T-helper 2 cell treated with Interferon-gamma antibody and Interleukin-4, amounts not matched to agents 5 μg/mL and 100 μg/mL, for 36 hours (primary cell): ENCODE data around the gene WDR76.

ENCODE experiments used
- DNase-seq: peaks from one replicate; pipeline ENCODE4 v3.0.0; 2021; ENCODE audit warnings: low spot score
- H3K27ac Mint-ChIP-seq: one replicate; pipeline ENCODE4 v1.8.0; 2021; ENCODE audit warnings: mild to moderate bottlenecking, mixed read lengths
- H3K27me3 Mint-ChIP-seq: one replicate; pipeline ENCODE4 v1.8.0; 2021; ENCODE audit warnings: low read depth, mixed read lengths
- H3K36me3 Mint-ChIP-seq: one replicate; pipeline ENCODE4 v1.8.0; 2021; ENCODE audit warnings: low read depth, mixed read lengths
- H3K4me1 Mint-ChIP-seq: one replicate; pipeline ENCODE4 v1.8.0; 2021; ENCODE audit warnings: low read depth, mixed read lengths
- H3K4me3 Mint-ChIP-seq: one replicate; pipeline ENCODE4 v1.8.0; 2022; ENCODE audit warnings: mild to moderate bottlenecking, moderate library complexity, mixed read lengths
- H3K9me3 Mint-ChIP-seq: one replicate; pipeline ENCODE4 v1.8.0; 2021; ENCODE audit warnings: mixed read lengths

WDR76 gene

DNA sequence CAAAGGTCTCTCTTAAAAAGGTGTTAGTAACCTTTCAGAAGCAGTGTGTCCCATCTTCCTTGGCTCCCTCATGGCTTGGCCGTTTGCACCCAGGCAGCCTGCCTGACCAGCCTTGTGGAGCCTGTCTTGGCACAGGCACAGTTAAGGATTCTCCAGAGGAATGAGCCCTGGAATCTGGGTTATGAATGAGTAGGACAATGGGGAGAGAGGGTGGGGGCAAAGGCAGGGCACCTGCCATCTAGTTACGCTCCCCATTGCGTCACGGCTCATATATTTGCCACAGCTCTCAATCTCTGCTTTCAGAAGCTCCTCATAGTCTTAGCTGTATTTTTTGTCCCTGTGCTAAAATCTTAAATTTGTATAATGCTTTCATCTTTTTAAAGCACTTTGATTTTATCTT lies 50.6 kb downstream of the WDR76 start:
- Mint-ChIP-seq H3K4me3 (no peak overlapping the region), H3K27me3 (no peaks in the 10 kb centered on the region), H3K4me1 (no peaks in the 10 kb centered on the region), H3K9me3 (no peaks in the 10 kb centered on the region), H3K27ac (no peak overlapping the region), H3K36me3 (peaks cover 41% of the 10 kb centered on the region)
- DNase-seq = no peak

DNA sequence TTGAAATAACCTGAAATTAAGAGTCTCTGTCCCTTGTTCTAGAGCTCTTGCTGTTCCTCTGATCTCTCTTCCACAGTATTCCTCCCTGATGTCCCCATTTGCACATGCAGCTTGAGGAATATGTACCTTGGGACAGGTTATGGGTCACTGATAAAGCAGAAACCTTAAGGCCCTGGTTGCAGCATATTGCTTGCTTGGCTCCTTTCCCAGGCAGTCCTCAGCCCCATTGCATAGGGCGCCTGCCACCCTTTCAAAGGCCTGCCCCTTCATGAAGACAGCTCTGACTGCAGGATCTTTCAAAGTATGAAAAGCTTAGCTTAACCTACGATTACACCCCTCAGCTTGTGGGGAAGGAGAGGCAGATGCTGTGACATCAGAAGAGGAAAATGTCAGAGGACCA lies 51.6 kb downstream of the WDR76 start:
- H3K27ac Mint-ChIP-seq = no peak overlapping the region
- no peak for DNase-seq
- no peaks in the 10 kb centered on the region for H3K27me3 Mint-ChIP-seq
- peaks cover 41% of the 10 kb centered on the region for H3K36me3 Mint-ChIP-seq
- H3K9me3 Mint-ChIP-seq = no peaks in the 10 kb centered on the region
- H3K4me1 Mint-ChIP-seq = no peaks in the 10 kb centered on the region
- no peak overlapping the region for H3K4me3 Mint-ChIP-seq

DNA sequence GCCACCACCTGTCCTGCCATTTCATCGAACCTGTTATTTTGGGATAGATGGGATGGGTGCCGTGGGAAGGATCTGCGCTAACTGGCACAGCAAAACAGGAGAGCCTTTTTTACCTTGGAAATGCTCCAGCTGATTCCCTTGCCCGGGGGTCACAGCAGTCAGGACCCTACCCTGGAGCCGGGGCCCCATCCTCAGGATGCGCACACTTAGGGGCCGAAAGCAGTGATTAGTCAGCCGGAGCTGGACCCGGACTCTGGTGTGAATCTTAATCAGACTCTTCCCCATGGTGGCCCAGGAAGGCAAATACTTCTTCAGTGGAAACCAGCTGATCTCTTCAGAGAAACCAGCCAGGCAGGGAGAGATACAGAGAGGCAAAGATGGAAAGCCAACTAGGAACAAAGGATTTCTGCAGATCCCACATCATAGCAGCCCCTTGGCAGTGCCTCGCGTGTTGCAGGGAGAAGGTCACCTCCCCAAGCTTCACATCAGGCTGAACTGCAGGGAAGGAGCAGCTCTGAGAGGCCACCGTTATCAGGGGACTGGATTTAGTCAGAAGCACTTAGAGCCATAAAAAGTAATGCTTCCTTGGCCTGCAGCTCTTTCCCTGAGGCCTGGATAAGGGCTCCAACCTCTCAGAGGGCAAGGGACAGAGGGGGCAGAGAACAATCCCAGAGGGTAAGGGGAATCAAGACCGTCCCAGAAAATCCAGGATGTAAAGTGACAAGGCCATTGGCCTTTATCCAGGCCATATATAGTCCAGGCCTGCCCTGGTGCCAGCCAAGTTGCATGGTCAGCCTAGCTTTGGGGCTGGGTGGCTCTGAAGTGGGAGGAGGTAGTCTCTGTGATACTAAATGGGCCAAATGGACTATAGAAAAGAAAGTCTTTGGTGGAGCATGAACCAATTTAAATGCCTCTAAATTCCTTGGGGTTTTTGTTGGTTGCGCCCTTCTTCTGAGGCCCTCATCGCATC lies 52.9 kb downstream of the WDR76 start:
- Mint-ChIP-seq H3K4me1 (peaks cover 1% of the 10 kb centered on the region), H3K27ac (no peak overlapping the region), H3K27me3 (no peaks in the 10 kb centered on the region), H3K9me3 (no peaks in the 10 kb centered on the region), H3K4me3 (no peak overlapping the region), H3K36me3 (peaks cover 43% of the 10 kb centered on the region)
- no peak for DNase-seq

DNA sequence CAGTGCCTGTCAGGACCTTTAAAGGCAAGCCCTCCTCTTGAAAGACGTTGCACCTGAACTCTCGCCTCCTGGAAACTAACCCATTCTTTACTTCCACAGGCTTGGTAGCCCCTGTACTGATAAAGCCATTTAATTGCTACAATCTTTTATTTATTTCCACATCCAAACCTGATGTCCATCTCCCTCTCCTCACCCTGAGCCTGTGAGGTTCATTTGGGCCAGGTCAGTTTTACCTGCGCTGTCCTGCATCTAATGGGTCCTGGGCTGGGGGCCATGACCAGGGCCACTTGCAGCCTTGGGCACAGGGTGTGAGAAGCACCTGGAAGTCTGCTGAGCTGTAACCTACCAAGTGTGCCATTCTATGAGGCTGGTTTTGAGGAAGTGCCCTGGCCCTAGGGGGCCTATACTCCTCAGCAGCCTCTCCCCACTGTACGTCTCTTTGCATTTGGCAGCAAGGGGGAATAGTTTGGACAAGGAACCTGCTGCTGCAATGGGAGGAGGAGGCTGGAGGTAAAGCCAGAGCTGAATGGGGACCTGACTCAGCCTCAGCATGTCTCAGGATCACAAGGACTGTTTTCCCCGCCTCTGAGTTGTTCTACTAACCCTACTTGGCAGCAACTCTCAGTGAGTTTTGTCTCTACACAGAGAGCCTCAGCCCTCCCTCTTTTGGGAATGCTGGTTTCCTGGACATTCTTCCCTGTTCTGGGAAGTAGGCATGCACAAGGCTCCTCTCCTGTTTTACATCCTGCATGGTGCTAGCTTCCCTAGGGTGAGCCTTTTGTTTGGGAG lies 53.8 kb downstream of the WDR76 start:
- H3K27ac Mint-ChIP-seq = no peak overlapping the region
- H3K4me3 Mint-ChIP-seq = no peak overlapping the region
- DNase-seq = no peak
- peaks cover 44% of the 10 kb centered on the region for H3K36me3 Mint-ChIP-seq
- peaks cover 4% of the 10 kb centered on the region for H3K4me1 Mint-ChIP-seq
- H3K27me3 Mint-ChIP-seq = no peaks in the 10 kb centered on the region
- H3K9me3 Mint-ChIP-seq = no peaks in the 10 kb centered on the region

DNA sequence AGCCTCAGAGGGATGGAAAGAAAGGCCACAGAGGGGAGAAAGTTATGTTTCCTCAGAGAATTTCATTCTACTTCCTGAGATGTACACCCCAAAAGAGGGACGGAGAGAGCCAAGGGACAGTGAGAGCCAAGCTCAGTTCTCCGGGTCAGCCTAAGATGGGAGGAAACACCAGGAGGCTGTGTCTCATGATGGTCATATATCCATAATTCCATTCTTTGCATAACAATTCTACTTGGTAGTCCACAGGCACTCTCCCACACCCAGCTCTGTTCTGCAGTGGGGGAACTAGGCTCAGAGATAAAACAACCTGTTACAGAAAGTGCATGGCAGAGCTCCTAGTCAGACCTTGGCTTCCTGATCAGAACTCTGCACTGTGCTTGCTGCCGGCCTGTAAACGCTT lies 54.4 kb downstream of the WDR76 start:
- H3K4me1 Mint-ChIP-seq = peaks cover 4% of the 10 kb centered on the region
- no peak overlapping the region for H3K4me3 Mint-ChIP-seq
- H3K9me3 Mint-ChIP-seq = no peaks in the 10 kb centered on the region
- H3K27me3 Mint-ChIP-seq = no peaks in the 10 kb centered on the region
- no peak overlapping the region for H3K27ac Mint-ChIP-seq
- DNase-seq = no peak
- H3K36me3 Mint-ChIP-seq = peaks cover 41% of the 10 kb centered on the region

DNA sequence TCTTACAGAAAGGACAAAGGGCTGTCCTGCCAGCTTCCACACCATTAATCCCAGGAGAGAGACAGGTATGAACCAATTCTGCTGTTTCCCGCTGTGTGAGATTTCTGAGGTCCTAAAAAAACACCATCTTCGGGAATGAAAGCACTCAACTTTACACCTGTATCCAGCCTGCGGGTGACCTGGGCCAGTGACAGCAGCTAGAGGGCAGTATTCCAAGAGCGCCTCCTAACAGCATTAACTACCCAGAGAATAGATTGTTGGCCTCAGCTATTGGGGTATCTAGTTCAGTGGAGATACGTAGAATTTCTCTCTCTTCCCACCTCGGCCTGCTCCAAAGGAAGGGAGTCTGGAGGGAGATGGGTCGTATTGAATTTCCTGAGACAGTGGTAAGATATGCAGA lies 55.1 kb downstream of the WDR76 start:
- Mint-ChIP-seq H3K4me3 (no peak overlapping the region), H3K9me3 (no peaks in the 10 kb centered on the region), H3K4me1 (peaks cover 4% of the 10 kb centered on the region), H3K27ac (no peak overlapping the region), H3K36me3 (peaks cover 35% of the 10 kb centered on the region), H3K27me3 (no peaks in the 10 kb centered on the region)
- DNase-seq = no peak

DNA sequence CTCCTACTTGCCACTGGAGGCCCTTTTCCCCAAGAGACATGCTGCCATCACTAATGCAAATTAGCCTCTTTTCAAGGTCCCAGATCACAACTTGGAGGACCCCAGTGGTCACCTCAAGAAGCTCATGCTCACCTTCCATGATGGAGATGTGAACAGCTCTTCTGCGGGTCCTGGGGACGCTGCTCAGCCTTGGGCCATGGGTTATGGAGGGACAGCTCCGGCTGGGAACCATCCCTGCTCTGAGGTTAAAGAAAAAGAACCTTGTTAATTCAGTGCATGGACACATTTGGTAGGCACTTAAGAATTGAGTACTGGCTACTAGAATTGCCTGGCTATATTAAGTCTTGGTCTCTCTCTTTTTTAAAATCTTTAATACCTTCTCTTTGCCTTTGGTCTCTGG lies 56.8 kb downstream of the WDR76 start:
- Mint-ChIP-seq H3K27ac (peak overlapping the region; percentile 45), H3K9me3 (no peaks in the 10 kb centered on the region), H3K4me3 (no peak overlapping the region), H3K27me3 (no peaks in the 10 kb centered on the region), H3K4me1 (peaks cover 4% of the 10 kb centered on the region), H3K36me3 (peaks cover 33% of the 10 kb centered on the region)
- DNase-seq = no peak

DNA sequence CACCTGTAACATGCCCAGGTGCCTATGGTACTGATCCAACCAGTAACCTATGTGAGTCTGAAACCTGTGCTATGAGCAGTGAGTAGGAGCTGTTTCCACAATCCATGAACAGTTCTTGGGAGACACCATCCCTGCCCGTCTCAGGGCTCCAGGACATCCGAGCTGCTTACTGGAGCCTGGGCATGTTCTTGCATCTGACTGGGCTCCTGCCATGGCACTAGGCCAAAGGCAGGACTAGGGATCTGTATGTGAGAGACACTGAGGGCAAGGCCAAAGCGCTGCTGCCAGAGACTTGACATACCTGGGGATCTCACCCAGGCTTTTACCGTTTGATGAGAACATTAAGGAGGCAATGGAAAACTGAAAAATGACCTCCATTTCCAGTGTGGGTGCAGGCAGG lies 59.8 kb downstream of the WDR76 start:
- no peak overlapping the region for H3K27ac Mint-ChIP-seq
- peaks cover 26% of the 10 kb centered on the region for H3K36me3 Mint-ChIP-seq

DNA sequence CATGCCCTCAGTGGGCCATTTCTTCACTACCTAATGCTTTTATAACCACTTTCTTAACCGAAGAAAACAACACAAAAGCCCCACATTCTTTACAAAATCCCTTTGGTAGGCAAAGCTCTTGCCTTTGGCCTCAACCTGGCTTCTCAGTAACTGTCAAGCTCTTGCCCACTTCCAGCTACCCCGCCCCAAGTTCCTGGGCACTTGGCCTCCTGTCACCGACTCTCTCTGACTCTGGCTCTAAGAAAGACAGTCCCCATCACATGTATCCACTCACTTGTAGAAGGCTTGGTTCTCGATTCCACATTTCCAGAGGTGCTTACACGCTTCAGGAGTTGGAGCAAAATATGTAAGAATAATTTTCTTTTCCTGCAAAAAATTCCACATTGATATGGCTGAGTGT lies 61.1 kb downstream of the WDR76 start:
- DNase-seq = no peak
- Mint-ChIP-seq H3K9me3 (no peaks in the 10 kb centered on the region), H3K4me1 (peaks cover 4% of the 10 kb centered on the region), H3K36me3 (peaks cover 20% of the 10 kb centered on the region), H3K27me3 (no peaks in the 10 kb centered on the region), H3K4me3 (no peak overlapping the region), H3K27ac (no peak overlapping the region)

More for the DNA sequence above, 59.8 kb downstream of the WDR76 start:
- H3K9me3 Mint-ChIP-seq = no peaks in the 10 kb centered on the region
- H3K27me3 Mint-ChIP-seq = no peaks in the 10 kb centered on the region
- peaks cover 4% of the 10 kb centered on the region for H3K4me1 Mint-ChIP-seq
- DNase-seq = no peak
- H3K4me3 Mint-ChIP-seq = no peak overlapping the region

DNA sequence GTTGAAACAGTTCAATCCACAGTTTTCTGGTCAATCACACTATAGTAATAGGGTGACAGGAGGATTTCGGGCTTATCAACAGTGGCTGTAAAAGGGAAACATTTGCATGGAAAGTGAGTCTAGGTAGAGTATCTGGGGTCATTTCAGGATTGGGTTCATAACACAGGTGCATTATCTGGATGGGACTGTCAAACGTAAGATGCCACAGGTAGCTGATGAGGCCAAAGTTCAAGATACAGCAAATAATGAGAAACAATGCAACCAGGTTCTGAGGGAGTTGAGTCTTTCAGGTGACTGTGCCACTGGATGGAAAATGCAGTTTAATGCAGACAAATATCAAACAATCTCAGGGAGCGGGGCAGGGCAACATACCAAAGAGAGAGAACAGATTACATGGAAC lies 62.2 kb downstream of the WDR76 start:
- DNase-seq = no peak
- peaks cover 13% of the 10 kb centered on the region for H3K36me3 Mint-ChIP-seq
- no peaks in the 10 kb centered on the region for H3K27me3 Mint-ChIP-seq
- peaks cover 4% of the 10 kb centered on the region for H3K4me1 Mint-ChIP-seq
- no peak overlapping the region for H3K27ac Mint-ChIP-seq
- H3K4me3 Mint-ChIP-seq = no peak overlapping the region
- H3K9me3 Mint-ChIP-seq = no peaks in the 10 kb centered on the region

DNA sequence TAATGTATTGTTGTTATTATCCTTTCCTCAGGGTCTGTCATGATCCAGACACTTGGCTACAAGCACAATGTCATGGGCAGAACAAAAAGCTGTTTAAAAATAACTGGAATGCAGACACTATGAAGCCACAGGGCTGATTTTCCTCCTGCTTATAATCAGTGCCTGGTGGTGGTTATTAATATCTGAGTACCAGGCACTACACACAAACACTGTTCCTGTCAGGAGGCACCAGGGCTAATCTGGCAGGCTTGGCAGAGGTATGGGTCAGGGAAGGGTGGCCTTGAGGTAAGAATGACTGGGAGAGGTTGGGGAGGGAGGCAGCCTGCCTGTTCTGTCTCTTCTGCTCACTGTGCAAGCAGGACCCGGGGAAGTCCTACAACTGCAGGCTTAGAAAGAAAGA lies 67.2 kb downstream of the WDR76 start:
- Mint-ChIP-seq H3K27ac (no peak overlapping the region), H3K4me3 (no peak overlapping the region), H3K9me3 (no peaks in the 10 kb centered on the region), H3K4me1 (no peaks in the 10 kb centered on the region), H3K36me3 (peaks cover 9% of the 10 kb centered on the region), H3K27me3 (no peaks in the 10 kb centered on the region)
- no peak for DNase-seq

DNA sequence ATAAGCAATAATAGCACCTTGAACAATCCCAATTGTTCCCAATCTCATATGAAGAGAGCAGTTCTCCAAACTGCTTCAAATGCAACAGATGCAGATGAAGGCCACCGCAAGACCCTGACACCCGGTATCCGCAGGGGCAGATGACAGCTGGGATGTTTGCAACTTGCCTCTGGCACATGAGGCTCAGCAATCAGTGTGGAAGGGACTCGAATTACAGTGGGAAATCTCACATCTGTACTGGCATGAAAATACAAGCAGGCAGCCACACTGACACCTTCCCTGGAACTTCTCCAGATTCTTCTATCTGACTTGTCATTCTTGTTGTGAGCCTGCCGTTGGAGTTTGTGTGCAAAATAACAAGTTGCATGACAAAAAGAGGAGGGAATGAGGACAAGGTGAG lies 68.8 kb downstream of the WDR76 start:
- Mint-ChIP-seq H3K4me3 (no peak overlapping the region), H3K9me3 (no peaks in the 10 kb centered on the region), H3K27me3 (no peaks in the 10 kb centered on the region), H3K36me3 (peaks cover 6% of the 10 kb centered on the region), H3K27ac (peak overlapping the region; percentile 39), H3K4me1 (no peaks in the 10 kb centered on the region)
- no peak for DNase-seq

DNA sequence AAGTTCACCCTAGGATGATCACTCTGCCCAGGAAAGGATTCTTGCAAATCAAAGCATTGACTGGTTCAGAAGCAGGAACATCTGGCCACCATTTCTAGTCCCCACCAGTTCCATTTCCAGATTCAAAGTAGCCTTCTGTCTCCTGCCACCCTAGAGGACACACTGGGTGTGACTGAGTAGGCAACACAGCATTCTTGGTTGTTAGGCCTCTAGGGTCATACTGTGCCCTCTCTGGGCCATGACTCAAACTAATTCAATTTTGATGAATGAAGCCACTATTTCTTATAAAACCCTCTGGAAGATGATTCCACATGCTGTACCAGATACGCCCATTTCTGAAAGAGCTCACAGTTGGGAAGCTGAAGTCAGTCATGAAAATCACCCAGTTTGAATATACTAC lies 69.7 kb downstream of the WDR76 start:
- H3K9me3 Mint-ChIP-seq = no peaks in the 10 kb centered on the region
- H3K36me3 Mint-ChIP-seq = peaks cover 3% of the 10 kb centered on the region
- DNase-seq = no peak
- H3K27ac Mint-ChIP-seq = no peak overlapping the region
- H3K4me3 Mint-ChIP-seq = no peak overlapping the region
- H3K27me3 Mint-ChIP-seq = no peaks in the 10 kb centered on the region
- H3K4me1 Mint-ChIP-seq = no peaks in the 10 kb centered on the region

DNA sequence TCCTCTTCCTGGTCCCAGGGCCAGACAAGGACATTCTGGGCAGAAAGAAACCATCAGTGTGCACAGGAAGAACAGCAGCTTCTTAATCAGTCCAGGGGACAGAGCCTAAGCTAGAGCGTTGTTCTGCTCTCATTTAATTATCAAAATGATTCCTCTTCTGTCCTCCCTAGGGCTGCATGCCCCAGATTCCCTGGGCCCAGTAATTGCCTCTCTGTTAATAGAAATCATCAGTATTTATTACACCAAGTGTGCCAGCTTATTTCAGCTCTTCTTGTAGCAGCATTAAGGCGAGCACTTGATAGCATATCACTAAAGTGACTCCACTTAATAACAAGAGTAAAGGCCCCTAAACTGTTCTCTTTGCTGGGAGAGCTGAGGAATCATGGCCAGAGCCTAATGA lies 72.1 kb downstream of the WDR76 start:
- no peak overlapping the region for H3K4me3 Mint-ChIP-seq
- no peaks in the 10 kb centered on the region for H3K9me3 Mint-ChIP-seq
- H3K27ac Mint-ChIP-seq = no peak overlapping the region
- H3K36me3 Mint-ChIP-seq = peaks cover 3% of the 10 kb centered on the region
- H3K27me3 Mint-ChIP-seq = no peaks in the 10 kb centered on the region
- no peak for DNase-seq
- H3K4me1 Mint-ChIP-seq = peaks cover 2% of the 10 kb centered on the region
